Measurements from ENCODE around the gene MAST4. TPM values are rescaled to one million over a fixed set of nuclear protein-coding genes. Genes with fewer than 3 reads are reported as not detected.

MAST4 gene
- total RNA-seq, 2 donors from 2014 or later: 50.4 to 60.6 TPM

DNA sequence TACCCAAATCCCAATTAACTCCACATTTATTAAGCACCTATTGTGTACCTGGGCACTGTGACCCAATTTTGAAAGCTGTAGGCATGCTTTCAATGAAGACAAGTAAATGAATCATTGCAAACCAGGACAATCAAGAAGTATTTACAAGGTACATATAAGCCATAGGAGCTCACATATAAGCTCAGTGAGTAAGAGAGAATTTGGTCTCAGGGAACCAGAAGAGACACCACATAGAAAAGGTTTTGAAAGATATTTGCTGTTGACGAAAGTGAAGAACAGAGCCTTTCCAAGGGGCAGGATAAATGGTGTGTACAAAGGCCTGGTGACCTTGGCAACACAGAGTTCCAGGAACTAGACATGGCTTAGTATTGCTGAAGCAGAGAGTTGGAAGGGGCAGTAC, 412.8 kb downstream of the MAST4 start:
- H3K9me3 ChIP-seq: no peaks in the 10 kb centered on the region
- H3K4me1 ChIP-seq: peaks cover 0 to 68% of the 10 kb centered on the region in 2 donors
- no peak overlapping the region for H3K27ac ChIP-seq
- no peaks in the 10 kb centered on the region for H3K36me3 ChIP-seq
- TF ChIP-seq, protein P1, sequence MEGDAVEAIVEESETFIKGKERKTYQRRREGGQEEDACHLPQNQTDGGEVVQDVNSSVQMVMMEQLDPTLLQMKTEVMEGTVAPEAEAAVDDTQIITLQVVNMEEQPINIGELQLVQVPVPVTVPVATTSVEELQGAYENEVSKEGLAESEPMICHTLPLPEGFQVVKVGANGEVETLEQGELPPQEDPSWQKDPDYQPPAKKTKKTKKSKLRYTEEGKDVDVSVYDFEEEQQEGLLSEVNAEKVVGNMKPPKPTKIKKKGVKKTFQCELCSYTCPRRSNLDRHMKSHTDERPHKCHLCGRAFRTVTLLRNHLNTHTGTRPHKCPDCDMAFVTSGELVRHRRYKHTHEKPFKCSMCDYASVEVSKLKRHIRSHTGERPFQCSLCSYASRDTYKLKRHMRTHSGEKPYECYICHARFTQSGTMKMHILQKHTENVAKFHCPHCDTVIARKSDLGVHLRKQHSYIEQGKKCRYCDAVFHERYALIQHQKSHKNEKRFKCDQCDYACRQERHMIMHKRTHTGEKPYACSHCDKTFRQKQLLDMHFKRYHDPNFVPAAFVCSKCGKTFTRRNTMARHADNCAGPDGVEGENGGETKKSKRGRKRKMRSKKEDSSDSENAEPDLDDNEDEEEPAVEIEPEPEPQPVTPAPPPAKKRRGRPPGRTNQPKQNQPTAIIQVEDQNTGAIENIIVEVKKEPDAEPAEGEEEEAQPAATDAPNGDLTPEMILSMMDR (IDR thresholded peaks at IDR 0.05): no peak
- no peak for DNase-seq (ENCODE audit: low spot score)
- no peaks in the 10 kb centered on the region for H3K27me3 ChIP-seq
- H3K4me3 ChIP-seq: no peak overlapping the region

DNA sequence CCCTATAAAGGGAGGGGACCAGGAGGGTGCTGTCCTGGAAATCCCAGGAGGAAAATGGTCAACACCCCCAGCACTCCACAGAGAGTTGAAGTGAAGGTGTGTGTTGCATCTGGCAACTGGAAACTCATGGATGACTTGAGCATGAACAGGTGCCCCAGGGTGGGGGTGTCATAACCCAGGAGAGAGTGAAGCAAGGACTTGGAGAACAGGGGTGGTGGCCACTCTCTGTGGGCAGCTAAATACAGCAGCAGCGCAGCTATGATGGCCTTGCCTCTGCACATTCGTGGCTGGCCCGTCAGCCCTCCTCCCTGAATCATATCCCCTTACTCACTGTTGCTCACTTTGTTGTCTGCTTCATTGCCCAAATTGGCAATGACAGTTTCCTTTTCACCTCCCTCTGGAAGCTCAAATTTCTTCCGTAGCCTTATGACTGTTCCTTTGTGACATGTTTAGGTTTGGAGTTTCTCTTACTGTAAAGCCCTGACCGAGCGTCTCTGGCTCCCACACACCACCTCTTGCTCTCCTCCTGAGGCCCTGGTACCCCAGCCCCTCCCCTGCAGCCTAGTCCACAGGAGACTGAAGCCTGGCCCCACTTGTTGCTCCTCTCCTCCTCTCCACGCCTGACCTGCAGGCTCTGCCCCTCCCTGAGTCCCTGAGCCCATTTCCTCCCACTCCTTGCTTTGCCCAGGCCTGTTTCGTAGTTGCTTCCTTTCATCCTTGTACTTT, 414.7 kb downstream of the MAST4 start:
- TF ChIP-seq, protein P1 (IDR thresholded peaks at IDR 0.05): no peak
- no peak for DNase-seq (ENCODE audit: low spot score)
- Histone ChIP-seq H3K9me3 (no peaks in the 10 kb centered on the region), H3K27ac (peak overlapping the region; percentile 49 to 56), H3K4me1 (peaks cover 0 to 80% of the 10 kb centered on the region in 2 donors), H3K4me3 (no peak overlapping the region), H3K36me3 (no peaks in the 10 kb centered on the region), H3K27me3 (no peaks in the 10 kb centered on the region)

- Histone ChIP-seq H3K27me3 (no peaks in the 10 kb centered on the region), H3K4me1 (peaks cover 0 to 74% of the 10 kb centered on the region in 2 donors), H3K4me3 (no peak overlapping the region), H3K9me3 (no peaks in the 10 kb centered on the region), H3K36me3 (no peaks in the 10 kb centered on the region), H3K27ac (peak overlapping the region; percentile 49 to 56)
- no peak for DNase-seq (ENCODE audit: low spot score)
- TF ChIP-seq, protein P1 (IDR thresholded peaks at IDR 0.05): no peak
Observed at GRCh38 chr5:67011422-67011821, 415.2 kb downstream of the MAST4 start.

- TF ChIP-seq, protein P1 (IDR thresholded peaks at IDR 0.05): no peak
- Histone ChIP-seq H3K27ac (no peak overlapping the region), H3K4me1 (peaks cover 0 to 66% of the 10 kb centered on the region in 2 donors), H3K36me3 (no peaks in the 10 kb centered on the region), H3K9me3 (no peaks in the 10 kb centered on the region), H3K4me3 (no peak overlapping the region), H3K27me3 (no peaks in the 10 kb centered on the region)
- DNase-seq (ENCODE audit: low spot score): no peak
Observed at GRCh38 chr5:67012171-67012570, 416.0 kb downstream of the MAST4 start.

DNA sequence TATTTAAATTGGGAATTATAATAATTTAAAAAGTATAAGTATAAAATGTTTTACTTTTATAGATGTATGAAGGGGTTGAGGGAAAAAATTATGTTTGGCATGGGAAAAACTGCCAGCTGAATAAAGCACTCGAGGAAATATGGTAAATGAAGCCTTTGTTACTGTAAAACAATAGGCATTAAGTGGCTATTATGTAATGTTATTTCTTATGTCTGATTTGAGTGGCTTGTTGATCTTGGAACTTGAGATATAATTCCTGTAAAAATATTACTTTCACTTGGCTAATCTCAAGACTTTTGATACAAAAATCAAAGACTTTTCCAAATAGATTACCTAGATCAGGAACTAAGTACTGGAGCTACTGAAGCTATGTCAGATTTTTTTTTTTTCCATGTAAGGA, 417.5 kb downstream of the MAST4 start:
- H3K4me3 ChIP-seq: no peak overlapping the region
- peaks cover 0 to 58% of the 10 kb centered on the region in 2 donors for H3K4me1 ChIP-seq
- H3K36me3 ChIP-seq: no peaks in the 10 kb centered on the region
- H3K9me3 ChIP-seq: no peaks in the 10 kb centered on the region
- no peaks in the 10 kb centered on the region for H3K27me3 ChIP-seq
- peak overlapping the region; percentile 72 to 82 for H3K27ac ChIP-seq
- no peak for DNase-seq (ENCODE audit: low spot score)
- TF ChIP-seq, protein P1 (IDR thresholded peaks at IDR 0.05): no peak

GRCh38 chr5:67014191-67014590, 418.0 kb downstream of the MAST4 start:
- H3K4me3 ChIP-seq: no peak overlapping the region
- no peaks in the 10 kb centered on the region for H3K27me3 ChIP-seq
- no peaks in the 10 kb centered on the region for H3K9me3 ChIP-seq
- no peaks in the 10 kb centered on the region for H3K36me3 ChIP-seq
- peak overlapping the region; percentile 72 to 82 for H3K27ac ChIP-seq
- no peak for DNase-seq (ENCODE audit: low spot score)
- TF ChIP-seq, protein P1 (IDR thresholded peaks at IDR 0.05): no peak
- peaks cover 0 to 54% of the 10 kb centered on the region in 2 donors for H3K4me1 ChIP-seq
